ENCODE results near the gene KCTD17. TPM values are rescaled to one million over a fixed set of nuclear protein-coding genes. Genes with fewer than 3 reads are reported as not detected.

The KCTD17 gene
- total RNA-seq, 1 donor from 2014 or later: 39.6 TPM

DNA sequence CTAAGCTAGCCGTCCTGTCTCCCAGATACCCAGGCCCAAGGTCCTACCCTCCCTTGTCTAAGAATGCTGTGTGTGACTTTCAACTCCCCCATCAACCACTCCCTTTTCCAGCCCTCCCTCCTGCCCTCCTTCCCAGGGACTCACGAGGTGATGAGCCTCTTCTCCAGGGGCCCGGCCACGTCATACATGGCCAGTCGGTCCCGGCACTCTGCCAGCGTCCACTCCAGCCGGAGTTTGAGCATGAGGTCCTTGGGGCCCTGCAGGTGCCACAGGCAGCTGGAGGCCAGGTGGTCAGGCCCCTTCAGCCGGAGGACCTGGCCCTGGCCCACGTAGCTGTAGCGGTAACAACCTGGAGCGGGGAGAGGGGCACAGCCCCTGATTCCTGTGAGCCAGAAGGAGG is 37.9 kb downstream of the KCTD17 start:
- Mint-ChIP-seq H3K36me3 (ENCODE audit: unreplicated experiment) (no peaks in the 10 kb centered on the region), H3K27ac (ENCODE audit: unreplicated experiment) (no peak overlapping the region), H3K4me1 (ENCODE audit: unreplicated experiment) (peaks cover 3% of the 10 kb centered on the region), H3K9me3 (ENCODE audit: unreplicated experiment) (no peaks in the 10 kb centered on the region), H3K4me3 (ENCODE audit: unreplicated experiment) (no peak overlapping the region), H3K27me3 (ENCODE audit: unreplicated experiment) (peaks cover 21% of the 10 kb centered on the region)
- no peak for TF ChIP-seq CTCF (IDR thresholded peaks at IDR 0.05)
- no peak for DNase-seq (ENCODE audit: extremely low spot score, unreplicated experiment)

DNA sequence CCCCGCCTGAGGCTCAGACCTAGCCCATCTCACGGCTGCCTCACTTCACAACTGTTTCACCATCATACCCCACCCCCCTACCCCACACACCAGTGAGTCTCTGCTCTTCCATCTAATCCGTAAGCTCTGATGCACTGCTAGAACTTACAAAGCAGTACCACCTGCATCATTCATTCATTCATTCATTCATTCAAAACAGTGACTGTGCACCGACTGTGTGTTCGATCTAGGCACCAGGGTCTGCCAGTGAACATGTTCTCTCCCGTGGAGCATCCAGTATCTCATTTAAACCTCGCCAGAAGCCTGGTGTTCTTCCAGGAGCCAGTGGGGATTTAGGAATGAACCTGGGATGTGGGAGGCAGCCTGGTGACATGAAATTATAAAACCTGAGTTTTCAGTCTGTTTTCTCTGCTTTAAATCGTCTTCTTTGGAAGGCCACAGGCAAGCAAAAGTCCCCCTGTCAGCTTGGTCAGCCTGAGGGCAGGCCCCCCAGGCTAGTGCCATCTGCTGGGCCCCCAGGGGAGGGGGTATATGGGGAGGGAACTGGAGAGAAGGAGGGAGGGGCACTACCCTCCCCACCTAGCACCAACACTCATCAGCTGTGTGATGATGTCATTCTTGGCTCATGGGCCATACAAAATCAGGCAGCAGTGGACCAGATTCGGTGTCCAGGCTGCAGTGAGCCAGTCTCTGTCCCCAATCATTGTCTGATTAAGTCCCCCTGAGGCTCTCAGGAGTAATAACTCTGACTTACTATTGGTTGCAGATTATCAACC is 39.6 kb downstream of the KCTD17 start:
- Mint-ChIP-seq H3K27ac (ENCODE audit: unreplicated experiment) (no peak overlapping the region), H3K9me3 (ENCODE audit: unreplicated experiment) (no peaks in the 10 kb centered on the region), H3K27me3 (ENCODE audit: unreplicated experiment) (peaks cover 32% of the 10 kb centered on the region), H3K4me3 (ENCODE audit: unreplicated experiment) (no peak overlapping the region), H3K36me3 (ENCODE audit: unreplicated experiment) (no peaks in the 10 kb centered on the region), H3K4me1 (ENCODE audit: unreplicated experiment) (peaks cover 3% of the 10 kb centered on the region)
- DNase-seq (ENCODE audit: extremely low spot score, unreplicated experiment): no peak
- no peak for TF ChIP-seq CTCF (IDR thresholded peaks at IDR 0.05)

GRCh38 chr22:37091994-37092393 is 40.5 kb downstream of the KCTD17 start:
- H3K27ac Mint-ChIP-seq (ENCODE audit: unreplicated experiment): no peak overlapping the region
- DNase-seq (ENCODE audit: extremely low spot score, unreplicated experiment): no peak
- H3K36me3 Mint-ChIP-seq (ENCODE audit: unreplicated experiment): no peaks in the 10 kb centered on the region
- H3K9me3 Mint-ChIP-seq (ENCODE audit: unreplicated experiment): no peaks in the 10 kb centered on the region
- H3K4me3 Mint-ChIP-seq (ENCODE audit: unreplicated experiment): no peak overlapping the region
- H3K4me1 Mint-ChIP-seq (ENCODE audit: unreplicated experiment): peaks cover 3% of the 10 kb centered on the region
- TF ChIP-seq CTCF (IDR thresholded peaks at IDR 0.05): no peak
- peaks cover 39% of the 10 kb centered on the region for H3K27me3 Mint-ChIP-seq (ENCODE audit: unreplicated experiment)

- H3K4me3 Mint-ChIP-seq (ENCODE audit: unreplicated experiment): no peak overlapping the region
- peaks cover 41% of the 10 kb centered on the region for H3K27me3 Mint-ChIP-seq (ENCODE audit: unreplicated experiment)
- DNase-seq (ENCODE audit: extremely low spot score, unreplicated experiment): no peak
- TF ChIP-seq CTCF (IDR thresholded peaks at IDR 0.05): no peak
- no peaks in the 10 kb centered on the region for H3K9me3 Mint-ChIP-seq (ENCODE audit: unreplicated experiment)
- peaks cover under 1% of the 10 kb centered on the region for H3K4me1 Mint-ChIP-seq (ENCODE audit: unreplicated experiment)
- H3K36me3 Mint-ChIP-seq (ENCODE audit: unreplicated experiment): no peaks in the 10 kb centered on the region
- no peak overlapping the region for H3K27ac Mint-ChIP-seq (ENCODE audit: unreplicated experiment)
These were observed 41.5 kb downstream of the KCTD17 start for GRCh38 chr22:37092997-37093396.

DNA sequence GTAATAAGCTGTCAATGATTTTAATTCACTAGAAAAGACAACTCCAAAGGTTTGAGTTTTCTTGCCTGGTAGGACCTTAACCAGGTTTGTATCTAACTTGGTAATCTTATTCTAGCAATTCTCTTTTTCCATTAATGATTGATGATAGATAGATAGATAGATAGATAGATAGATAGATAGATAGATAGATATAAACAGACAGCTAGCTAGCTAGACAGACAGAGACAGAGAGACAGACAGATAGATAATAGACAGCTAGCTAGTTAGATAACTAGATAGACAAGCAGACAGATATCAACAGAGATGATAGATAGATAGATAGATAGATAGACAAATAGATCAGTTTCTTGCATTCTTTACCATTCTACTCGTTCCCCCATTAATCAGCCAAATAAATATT is 42.7 kb downstream of the KCTD17 start:
- no peaks in the 10 kb centered on the region for H3K4me1 Mint-ChIP-seq (ENCODE audit: unreplicated experiment)
- H3K36me3 Mint-ChIP-seq (ENCODE audit: unreplicated experiment): no peaks in the 10 kb centered on the region
- no peaks in the 10 kb centered on the region for H3K9me3 Mint-ChIP-seq (ENCODE audit: unreplicated experiment)
- H3K27ac Mint-ChIP-seq (ENCODE audit: unreplicated experiment): no peak overlapping the region
- H3K27me3 Mint-ChIP-seq (ENCODE audit: unreplicated experiment): peaks cover 43% of the 10 kb centered on the region
- TF ChIP-seq CTCF (IDR thresholded peaks at IDR 0.05): no peak
- no peak overlapping the region for H3K4me3 Mint-ChIP-seq (ENCODE audit: unreplicated experiment)
- DNase-seq (ENCODE audit: extremely low spot score, unreplicated experiment): no peak
